NB4 (cell line): ENCODE measurements around the gene PSD4.

Source experiments
- CTCF ChIP-seq: IDR thresholded peaks from one replicate; pipeline ENCODE4 v1.5.1; 2012; ENCODE audit warnings: low read depth, low read length
- POLR2A ChIP-seq: IDR thresholded peaks from 2 replicates; pipeline ENCODE4 v1.6.1; 2011; ENCODE audit warnings: mild to moderate bottlenecking; ENCODE audit not compliant: insufficient read length; ENCODE audit errors: extremely low read depth
- TF ChIP-seq, protein P1 (sequence below): IDR thresholded peaks from 2 replicates; pipeline ENCODE4 v1.6.1; 2011; ENCODE audit warnings: low read depth, low read length

- no peak for TF ChIP-seq POLR2A
- peak; percentile 23 for TF ChIP-seq CTCF
- TF ChIP-seq, protein P1, sequence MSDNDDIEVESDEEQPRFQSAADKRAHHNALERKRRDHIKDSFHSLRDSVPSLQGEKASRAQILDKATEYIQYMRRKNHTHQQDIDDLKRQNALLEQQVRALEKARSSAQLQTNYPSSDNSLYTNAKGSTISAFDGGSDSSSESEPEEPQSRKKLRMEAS: no peak
These were observed 592 bp downstream of the PSD4 start for GRCh38 chr2:113174376-113174750.
